Hematopoietic multipotent progenitor cell treated with erythropoietin and hydrocortisone succinate and interleukin-3 and kit ligand, for 17 days (in vitro differentiated cells): Measurements from ENCODE around the gene HMCES.
A peak's percentile ranks its signal among the peaks of the same experiment; 100 is the strongest.

ENCODE experiments used
- DNase-seq: peaks from one replicate; pipeline ENCODE4 v3.0.0-alpha.2; 2015; ENCODE audit warnings: low spot score

The HMCES gene, protein sequence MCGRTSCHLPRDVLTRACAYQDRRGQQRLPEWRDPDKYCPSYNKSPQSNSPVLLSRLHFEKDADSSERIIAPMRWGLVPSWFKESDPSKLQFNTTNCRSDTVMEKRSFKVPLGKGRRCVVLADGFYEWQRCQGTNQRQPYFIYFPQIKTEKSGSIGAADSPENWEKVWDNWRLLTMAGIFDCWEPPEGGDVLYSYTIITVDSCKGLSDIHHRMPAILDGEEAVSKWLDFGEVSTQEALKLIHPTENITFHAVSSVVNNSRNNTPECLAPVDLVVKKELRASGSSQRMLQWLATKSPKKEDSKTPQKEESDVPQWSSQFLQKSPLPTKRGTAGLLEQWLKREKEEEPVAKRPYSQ

DNA sequence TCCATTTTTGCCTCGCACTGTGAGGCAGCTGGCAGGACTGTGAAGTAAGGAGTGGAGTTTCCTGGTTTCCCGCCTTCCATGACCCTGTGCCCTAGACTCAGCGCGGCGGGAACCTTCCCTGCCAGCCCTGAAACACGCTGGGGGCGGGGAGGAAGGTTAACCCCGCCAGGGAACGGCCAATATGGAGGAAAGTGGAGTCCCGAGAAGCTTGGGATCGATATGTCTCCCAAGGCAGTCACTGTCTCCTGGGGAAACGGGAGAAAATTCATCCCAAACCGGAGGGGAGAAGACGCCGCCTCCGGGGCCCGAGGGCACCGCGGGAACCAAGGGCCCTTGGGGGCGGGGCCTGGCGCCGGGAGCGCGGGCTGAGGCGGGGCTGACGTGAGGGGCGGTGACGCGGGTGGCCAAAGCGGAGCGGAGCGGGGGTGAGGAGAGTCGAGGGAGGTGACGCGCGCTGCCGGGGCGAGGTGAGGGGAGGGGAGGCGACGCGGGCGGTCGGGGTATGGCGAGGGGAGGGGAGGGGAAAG lies at the start of gene HMCES:
Gene HMCES (plus strand): TSS at position 432 of the 527 bp plus-strand sequence. CDS start 863 bp downstream, outside the sequence.
- DNase-seq: peak; percentile 86

DNA sequence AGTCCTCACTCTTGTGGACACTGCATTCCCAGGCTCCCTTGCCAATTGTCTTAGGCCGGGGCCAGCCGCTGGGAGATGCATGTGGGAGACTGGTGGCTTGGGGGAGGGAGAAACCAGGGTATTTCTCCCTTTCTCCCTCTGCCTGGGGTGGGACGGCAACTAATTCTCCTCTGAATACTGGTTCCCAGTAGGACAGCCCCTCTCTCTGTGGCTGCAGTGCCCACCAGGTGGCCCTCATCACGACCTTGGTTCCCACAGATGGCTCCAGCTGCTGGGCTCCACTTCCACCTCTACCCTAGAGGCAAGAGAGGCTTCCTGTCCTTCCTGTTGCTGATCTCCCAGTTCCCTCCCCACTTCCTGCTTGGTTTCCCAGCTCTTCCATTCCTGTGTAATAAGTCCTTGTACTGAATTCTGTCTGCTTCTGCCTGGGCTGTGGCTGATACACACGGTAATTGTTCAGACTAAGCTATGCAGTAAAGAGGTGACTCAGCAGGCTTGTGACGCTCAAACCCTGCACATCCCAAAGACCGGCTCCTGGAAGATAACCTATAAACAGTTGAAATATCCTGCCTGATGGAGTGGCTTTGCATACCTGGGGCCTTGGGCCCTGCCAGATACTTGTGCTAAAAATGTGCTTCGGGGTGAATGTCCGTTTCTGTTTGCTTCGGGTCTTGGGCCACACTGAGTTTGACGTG lies 49.6 kb upstream of the HMCES start:
- no peak for DNase-seq

DNA sequence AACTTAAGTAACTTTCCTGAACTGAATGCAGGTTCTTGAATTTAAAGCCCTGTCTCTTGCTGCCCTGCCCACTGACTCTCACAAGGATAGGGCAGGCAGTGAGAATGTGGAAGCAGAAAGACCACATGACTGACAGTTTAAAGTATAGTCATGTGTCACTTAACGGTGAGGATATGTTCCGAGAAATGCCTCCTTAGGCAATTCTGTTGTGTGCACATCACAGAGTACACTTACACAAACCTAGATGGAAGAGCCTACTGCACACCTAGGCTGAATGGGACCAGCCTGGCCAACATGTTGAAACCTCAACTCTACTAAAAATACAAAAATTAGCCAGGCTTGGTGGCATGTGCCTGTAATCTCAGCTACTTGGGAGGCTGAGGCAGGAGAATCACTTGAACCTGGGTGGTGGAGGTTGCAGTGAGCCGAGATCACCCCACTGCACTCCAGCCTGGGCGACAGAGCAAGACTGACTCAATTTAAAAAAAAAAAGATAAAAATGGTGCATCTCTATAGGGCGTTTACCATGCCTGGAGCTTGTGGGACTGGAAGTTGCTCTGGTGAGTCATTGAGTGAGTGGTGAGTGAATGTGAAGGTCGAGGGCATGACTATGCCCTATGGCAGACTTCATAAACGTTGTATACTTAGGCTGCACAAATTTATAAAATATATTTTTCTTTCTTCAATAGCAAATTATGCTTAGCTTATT lies 48.2 kb upstream of the HMCES start:
- peak; percentile 41 for DNase-seq

DNA sequence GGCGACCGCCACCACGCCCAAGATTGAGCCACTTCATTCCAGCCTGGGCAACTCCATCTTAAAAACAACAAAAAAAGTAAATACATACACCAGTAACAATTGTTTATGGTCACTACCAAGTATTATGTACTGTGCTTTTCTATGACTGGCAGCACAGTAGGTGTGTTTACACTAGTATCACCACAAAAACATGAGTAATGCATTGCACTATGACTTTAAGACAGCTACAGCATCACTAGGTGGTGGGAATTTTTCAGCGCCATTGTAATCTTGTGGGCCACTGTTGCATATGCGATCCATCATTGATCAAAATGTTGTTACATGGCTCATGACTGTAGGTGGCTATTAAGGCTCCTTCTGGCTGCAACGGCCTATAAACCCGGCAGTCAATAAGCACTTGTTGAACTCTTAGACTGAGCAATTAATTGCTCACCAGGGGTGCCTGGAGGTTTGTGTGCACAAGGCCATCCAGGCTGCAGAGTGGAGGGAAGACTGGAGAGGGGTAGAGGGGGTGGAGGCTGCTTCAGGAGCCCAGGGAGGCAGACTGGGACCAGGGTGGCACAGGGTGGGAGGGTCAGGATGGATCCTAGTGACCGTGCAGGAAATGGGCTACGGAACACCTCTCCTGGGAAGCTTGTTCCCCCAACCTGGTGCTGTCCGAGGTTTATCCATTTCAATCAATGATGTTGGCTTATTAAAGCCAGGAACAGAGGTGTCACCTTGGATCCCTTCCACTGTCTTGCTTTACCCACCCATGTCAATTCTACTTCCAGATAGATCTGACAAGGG lies 47.1 kb upstream of the HMCES start:
- DNase-seq: no peak

DNA sequence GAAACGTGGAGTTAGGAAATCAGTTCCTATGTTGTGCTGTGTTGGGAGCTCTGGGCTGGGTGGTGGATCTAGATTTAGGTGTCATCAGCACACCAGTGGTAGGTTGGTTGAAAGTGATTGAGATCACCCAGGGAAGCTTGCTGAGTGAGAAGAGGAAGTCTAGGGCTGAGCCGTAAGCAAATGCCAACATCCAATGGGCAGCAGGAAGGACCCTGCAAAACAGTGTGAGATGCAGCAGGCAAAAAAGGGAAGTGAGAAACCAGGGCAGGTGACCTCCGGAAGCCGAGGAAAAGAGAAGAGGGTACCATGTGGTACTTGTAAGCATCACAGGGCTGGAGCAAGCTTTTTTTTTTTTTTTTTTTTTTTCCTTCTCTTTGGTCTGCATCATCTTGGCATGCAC lies 45.1 kb upstream of the HMCES start:
- DNase-seq: no peak

DNA sequence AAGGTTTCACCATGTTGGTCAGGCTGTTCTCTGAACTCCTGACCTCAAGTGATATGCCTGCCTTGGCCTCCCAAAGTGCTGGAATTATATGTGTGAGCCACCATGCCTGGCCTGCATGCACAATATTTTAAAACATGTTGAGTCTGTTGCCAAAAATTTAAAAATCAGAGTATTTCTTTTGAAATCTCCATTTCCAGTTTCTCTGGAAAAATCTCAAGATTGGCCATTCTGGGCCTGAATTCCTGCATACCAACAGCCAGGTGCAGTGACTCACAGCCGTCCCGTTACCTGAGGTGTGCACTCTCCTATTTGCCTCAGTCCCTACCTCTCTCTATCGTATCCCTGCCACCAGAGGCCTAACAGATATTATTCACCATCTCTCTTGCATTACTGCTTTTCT lies 44.2 kb upstream of the HMCES start:
- no peak for DNase-seq

DNA sequence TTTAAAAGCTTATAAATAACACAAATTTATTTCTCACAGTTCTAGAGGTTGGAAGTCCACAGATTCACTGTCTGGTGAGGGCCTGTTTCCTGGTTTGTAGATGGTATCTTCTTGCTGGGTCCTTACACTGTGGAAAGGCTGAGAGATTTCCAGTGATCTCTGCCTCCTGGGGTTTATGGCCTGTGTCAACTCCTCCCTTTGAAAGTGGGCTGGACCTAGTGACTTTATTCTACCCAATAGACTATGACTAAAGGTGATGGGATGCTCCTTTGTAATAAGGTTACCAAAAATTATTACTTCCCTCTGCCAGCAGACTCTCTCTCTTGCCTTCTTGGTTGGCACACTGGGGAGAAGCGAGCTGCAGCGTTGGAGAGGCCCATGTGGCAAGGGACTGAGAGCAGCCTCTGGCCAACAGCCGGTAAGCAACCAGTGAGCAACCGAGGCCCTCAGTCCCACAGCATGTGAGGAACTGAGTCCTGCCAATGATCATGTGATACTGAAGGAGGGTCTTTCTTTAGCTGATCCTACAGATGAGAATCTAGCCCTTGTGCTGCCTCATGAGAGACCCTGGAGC lies 43.2 kb upstream of the HMCES start:
- no peak for DNase-seq

DNA sequence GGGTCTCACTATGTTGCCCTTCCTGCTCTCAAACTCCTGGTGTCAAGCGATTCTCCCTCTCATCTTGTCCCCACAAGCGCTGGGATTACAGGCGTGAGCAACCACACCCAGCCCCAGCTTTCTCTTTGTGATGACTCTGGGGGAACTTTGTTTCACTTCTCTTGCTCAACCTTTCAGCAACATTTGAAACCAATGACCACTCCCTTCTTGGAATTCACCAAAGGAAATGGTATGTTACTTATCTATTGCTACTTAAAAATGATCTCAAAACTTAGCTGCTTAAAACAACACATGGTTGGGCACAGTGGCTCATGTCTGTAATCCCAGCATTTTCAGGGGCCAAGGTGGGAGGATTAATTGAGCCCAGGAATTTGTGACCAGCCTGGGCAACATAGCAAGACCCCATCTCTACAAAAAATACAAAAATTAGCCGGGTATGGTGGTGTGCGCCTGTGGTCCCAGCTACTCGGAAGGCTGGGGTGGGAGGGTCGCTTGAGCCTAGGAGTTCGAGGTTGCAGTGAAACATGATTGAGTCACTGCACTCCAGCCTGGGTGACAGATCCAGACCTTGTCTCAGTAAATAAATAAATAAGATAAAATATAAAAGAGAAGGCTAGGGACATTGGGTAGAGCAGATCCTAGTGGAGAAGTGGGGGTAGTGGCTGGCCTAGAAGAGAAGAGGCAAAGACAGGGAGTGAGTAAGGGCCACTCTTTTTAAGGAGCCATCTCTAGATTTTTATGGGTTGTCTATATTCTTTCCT lies 39.5 kb upstream of the HMCES start:
- DNase-seq: peak; percentile 23

DNA sequence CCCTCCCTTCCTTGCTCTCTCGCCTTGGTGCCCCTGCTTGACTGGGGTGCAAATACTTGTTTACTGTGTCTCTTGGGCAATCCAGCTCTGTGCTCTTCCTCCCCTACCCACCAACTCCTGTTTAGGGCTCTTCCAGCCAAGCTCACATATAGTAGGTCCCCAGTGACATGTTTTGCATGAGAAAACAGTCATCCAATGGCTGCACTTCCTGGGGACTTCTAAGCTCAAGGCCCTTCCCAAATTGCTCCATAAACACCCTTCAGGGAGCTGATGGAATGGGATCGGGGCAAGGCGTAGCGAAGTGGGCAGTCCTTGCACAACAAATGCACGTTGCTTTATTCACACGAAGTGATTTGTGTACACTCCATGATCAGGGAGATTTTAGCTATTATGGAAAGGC lies 38.7 kb upstream of the HMCES start:
- DNase-seq: no peak

DNA sequence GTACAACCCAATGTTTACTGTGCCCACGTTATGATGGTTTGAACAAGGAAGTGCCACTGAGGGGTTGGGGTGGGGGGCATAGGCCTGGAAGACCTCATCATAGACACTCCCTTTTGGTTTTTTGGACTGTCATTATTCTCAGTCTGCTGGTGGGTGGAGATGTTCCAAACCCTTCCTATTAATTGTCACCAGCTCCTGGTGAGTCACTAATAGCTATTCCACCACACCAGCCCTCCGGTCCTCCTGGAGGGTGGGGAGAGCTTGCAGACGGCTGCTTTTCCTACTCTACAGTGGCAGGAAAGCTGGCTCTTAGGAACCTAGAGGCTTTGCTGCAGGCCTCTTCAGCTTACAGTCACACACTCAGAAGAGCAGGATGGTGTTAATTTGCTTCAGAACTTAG lies 38.2 kb upstream of the HMCES start:
- no peak for DNase-seq

DNA sequence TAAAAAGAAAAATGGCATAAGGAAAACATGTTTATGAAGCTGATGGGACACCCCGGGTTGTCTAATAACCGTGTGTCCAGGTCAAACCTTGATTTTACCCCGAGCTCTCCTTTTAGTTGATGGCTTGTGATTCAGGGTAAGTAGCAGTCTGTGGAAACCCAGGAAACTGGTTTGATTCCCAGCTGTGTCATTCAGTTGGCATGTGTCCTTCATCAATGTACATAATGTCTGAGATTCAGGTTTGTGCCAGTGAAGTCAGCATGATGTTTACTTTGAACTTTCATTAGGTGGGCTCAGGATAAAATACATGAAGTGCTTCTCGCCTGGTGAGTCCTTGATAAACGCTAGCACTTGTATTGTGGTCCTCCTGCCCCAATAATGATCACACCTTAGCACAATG lies 33.5 kb upstream of the HMCES start:
- DNase-seq: no peak

DNA sequence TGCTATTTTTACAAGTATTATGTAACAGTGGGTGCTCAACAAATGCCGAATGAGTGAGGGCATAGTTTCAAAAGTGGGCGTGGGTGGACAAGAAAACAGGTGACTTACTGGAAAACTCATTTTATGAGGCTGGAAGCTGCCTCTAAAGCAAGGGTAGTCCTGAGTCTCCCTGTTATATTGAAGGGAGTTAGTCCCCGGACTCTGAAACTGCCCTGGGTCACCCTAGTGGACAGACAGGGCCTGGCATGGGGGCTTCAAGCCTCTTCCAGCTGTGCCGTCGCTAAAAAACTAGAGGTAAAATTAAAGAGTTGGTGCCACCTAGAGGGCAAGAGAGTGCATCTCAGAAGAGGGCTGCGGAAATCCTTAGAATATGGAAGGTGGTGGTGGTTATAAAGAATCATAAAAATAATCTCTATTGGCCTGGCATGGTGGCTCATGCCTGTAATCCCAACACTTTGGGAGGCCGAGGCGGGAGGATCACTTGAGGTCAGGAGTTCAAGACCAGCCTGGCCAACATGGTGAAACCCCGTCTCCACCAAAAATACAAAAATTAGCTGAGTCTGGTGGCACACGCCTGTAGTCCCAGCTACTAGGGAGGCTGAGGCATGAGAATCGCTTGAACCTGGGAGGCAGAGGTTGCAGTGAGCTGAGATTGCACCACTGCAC lies 32.9 kb upstream of the HMCES start:
- peak; percentile 84 for DNase-seq

DNA sequence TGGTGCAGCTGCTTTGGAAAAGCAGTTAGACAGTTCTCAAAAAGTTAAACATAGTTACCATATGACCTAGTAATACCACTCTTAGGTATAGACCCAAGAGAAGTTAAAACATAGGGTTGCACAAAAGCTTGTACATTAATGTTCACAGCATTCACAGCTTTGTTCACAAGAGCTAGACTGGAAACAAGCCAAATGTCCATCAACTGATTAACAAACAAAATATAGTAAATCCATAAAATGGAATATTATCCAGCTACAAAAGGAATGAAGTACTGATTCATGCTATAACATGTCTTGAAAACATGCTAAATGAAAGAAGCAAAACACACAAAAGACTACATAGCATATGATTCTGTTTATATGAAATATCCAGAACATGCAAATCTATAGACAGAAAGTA lies 32.0 kb upstream of the HMCES start:
- no peak for DNase-seq

DNA sequence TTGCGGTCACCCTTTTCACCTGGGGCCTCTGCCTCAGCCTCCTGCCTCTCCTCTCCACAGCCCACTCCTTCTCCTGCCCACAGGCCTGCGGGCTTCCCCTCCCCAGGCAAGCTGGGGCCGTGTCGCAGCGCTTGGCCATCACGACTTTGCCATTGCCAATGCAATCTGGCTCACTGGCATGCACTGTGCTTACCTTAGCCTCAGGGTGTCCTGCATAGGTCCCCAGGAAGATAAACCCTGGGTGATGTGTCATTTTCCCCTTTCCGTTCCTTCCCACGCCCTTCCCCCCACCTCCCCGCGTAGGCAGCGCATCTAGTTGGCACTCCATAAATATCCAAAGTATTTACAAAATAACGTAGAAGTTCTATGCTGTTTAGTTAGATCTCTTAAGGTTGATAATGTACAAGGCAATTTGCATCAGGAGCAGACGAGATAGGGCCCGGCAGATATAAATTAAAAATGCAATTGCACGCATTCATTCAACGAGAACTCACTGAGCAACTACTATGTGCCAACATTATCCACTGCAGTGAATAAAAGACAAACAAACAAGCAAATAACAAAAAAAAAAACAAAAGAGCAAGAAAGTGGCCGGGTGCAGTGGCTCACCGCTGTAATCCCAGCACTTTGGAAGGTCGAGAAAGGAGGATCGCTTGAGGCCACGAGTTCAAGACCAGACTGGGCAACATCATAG lies 30.2 kb upstream of the HMCES start:
- no peak for DNase-seq

DNA sequence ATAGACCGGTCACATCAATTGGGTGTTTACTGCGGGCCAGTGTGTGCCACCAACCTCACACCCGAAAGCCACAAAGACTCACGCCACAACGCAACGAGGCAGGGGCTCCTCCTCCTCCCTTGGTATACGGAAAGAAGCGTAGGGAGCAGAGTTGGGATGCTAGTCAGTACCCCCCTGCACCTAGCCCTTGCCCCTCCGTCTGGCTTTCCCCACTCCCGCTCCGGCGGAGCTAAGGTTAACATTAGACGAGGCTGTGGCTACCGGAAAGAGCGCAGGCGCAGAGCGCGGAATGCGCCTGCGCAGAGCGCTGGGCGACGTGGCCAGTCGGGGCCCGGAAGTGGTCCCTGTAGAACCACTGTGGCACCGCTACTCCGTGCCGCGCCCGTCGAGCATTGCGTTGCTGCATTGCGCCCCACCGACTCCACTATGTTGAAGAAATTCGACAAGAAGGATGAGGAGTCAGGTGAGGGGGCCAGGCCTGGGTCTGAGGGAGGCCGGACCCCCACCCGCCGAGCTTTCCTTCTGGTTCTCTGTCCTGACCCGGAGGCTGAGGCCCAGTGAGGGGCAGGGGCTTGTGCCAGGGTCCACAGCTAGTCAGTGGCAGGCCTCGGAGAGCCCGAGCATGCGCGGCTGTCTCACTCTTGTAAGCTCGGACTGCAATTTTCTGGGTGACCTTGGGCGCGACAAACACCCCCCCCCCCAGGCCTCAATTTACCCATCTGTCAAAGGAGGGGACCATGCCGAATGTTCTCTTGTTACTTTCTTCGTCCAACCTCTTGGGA lies 29.2 kb upstream of the HMCES start, which contains the start of gene COPG1:
Gene COPG1 (plus strand): TSS at position 323 of the 782 bp plus-strand sequence. CDS start 104 bp downstream, at position 427.
- peak; percentile 96 for DNase-seq

DNA sequence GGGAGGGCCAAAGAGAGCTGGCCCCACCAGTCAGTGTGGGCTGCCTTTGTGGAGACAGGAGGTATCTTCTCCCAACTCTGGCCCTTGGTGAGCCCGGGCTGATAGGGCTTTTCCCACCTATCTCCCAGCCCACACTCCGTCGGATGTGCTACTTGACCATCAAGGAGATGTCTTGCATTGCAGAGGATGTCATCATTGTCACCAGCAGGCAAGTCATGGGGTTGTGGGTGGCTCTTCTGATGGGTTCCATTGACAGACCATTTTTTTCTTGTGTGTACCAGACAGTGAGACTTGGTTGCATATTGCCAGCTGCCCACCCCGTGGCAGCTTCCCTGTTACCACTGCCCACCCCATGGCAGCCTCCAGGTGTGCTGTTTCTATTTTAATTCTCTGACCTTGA lies 25.9 kb upstream of the HMCES start:
- no peak for DNase-seq

DNA sequence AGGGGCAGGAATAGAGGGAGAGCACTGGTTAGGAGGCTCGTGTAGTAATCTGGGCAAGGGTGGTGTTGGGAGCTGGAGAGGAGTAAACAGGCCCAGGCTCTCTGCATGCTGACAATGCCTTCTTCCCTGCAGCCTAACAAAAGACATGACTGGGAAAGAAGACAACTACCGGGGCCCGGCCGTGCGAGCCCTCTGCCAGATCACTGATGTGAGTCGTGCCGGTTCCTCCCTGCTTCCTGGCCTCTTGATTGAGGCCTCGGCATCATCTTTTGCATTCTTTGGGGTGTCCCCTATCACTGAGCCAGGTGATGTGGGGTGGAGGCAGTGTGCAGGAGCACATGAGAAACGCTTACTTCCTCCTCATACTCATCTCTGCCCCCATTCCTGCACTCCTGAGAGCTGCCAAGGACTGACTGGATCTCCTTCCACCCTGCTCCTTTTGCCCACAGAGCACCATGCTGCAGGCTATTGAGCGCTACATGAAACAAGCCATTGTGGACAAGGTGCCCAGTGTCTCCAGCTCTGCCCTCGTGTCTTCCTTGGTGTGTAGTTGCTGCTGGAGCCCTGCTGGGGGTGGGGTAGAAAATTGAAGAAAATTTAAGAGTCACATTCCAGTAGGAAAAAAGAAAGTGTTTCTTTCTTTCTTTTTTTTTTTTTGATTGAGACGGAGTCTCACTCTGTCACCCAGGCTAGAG lies 24.0 kb upstream of the HMCES start:
- no peak for DNase-seq

DNA sequence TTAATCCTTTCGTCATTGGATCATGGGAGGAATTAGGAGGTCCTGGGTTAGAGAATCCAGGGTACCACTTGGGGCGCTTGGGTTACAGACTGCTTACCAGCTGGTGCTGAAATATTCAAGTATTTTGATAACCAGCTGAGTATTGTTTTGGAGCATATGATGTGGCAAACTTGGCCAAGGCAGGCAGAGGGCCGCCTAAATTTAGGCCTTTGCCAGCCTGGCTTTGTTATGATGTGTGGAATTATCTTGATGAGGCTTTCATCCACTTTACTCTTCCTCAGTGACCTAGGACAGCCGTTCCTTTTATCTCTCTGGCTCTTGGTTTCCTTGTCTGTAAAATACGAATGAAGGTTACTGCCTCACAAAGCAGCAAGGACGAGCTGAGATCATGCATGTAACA lies 22.4 kb upstream of the HMCES start:
- no peak for DNase-seq
